ENCODE measurements around the gene PRICKLE4. TPM values are rescaled to one million over a fixed set of nuclear protein-coding genes. Genes with fewer than 3 reads are reported as not detected.

PRICKLE4 gene
- total RNA-seq, 2 experiments from 2014 or later: 0.40 TPM; not detected in 1

GRCh38 chr6:41779788-41780550 lies 613 bp upstream of the PRICKLE4 start, which contains the start of gene FRS3:
FRS3 (minus strand) TSS chr6:41779900; CDS start chr6:41776987, 2,913 bp downstream.
- peak; percentile 98 for DNase-seq
- no peaks in the 10 kb centered on the region for H3K9me3 Mint-ChIP-seq (ENCODE audit: insufficient read depth)
- ATAC-seq: peak; percentile 95
- H3K27me3 Mint-ChIP-seq (ENCODE audit: low read depth): peaks cover 18% of the 10 kb centered on the region
- peaks cover 15% of the 10 kb centered on the region for H3K4me1 Mint-ChIP-seq (ENCODE audit: low read depth)
- ChIA-PET CTCF (interaction anchor here (1.3 to 14.3 kb wide), 2 partner anchors 46 to 267 kb away, joined by 4 to 286 read pairs; partner anchors contain the start of gene TAF8), POLR2A (no interaction called here)
- peak within 1 kb of the TSS; percentile 76 for H3K27ac Mint-ChIP-seq
- peak within 1 kb of the TSS; percentile 87 for H3K4me3 Mint-ChIP-seq
- H3K36me3 Mint-ChIP-seq (ENCODE audit: low read depth): peaks cover 4% of the 10 kb centered on the region

GRCh38 chr6:41781366-41781730 lies 766 bp downstream of the PRICKLE4 start:
- Mint-ChIP-seq H3K27me3 (ENCODE audit: low read depth) (peaks cover 18% of the 10 kb centered on the region), H3K9me3 (ENCODE audit: insufficient read depth) (no peaks in the 10 kb centered on the region), H3K4me1 (ENCODE audit: low read depth) (peaks cover 20% of the 10 kb centered on the region), H3K27ac (peak overlapping the region; percentile 61), H3K4me3 (peak overlapping the region; percentile 59), H3K36me3 (ENCODE audit: low read depth) (peaks cover 4% of the 10 kb centered on the region)
- no peak for ATAC-seq
- no peak for DNase-seq
- ChIA-PET POLR2A (no interaction called here), CTCF (interaction anchor here (0.8 to 14.3 kb wide), 4 partner anchors 19 to 323 kb away, joined by 3 to 286 read pairs (median 4); partner anchors contain the start of gene TAF8)

GRCh38 chr6:41783106-41783780 lies 2.7 kb downstream of the PRICKLE4 start:
- H3K27me3 Mint-ChIP-seq (ENCODE audit: low read depth): peaks cover 18% of the 10 kb centered on the region
- H3K4me3 Mint-ChIP-seq: no peak overlapping the region
- CTCF ChIA-PET: interaction anchor here (0.9 to 14.3 kb wide), 3 partner anchors 263 to 764 kb away, joined by 3 to 286 read pairs (median 5); partner anchors contain the start of gene TAF8
- H3K9me3 Mint-ChIP-seq (ENCODE audit: insufficient read depth): no peaks in the 10 kb centered on the region
- ATAC-seq: no peak
- POLR2A ChIA-PET: no interaction called here
- H3K4me1 Mint-ChIP-seq (ENCODE audit: low read depth): peaks cover 20% of the 10 kb centered on the region
- H3K36me3 Mint-ChIP-seq (ENCODE audit: low read depth): peaks cover 4% of the 10 kb centered on the region
- H3K27ac Mint-ChIP-seq: no peak overlapping the region
- no peak for DNase-seq

- H3K36me3 Mint-ChIP-seq (ENCODE audit: low read depth): peaks cover 12% of the 10 kb centered on the region
- H3K9me3 Mint-ChIP-seq (ENCODE audit: insufficient read depth): no peaks in the 10 kb centered on the region
- peaks cover 18% of the 10 kb centered on the region for H3K27me3 Mint-ChIP-seq (ENCODE audit: low read depth)
- H3K27ac Mint-ChIP-seq: no peak overlapping the region
- peaks cover 26% of the 10 kb centered on the region for H3K4me1 Mint-ChIP-seq (ENCODE audit: low read depth)
- ATAC-seq (no peak), DNase-seq (no peak)
- H3K4me3 Mint-ChIP-seq: no peak overlapping the region
- ChIA-PET POLR2A (interaction anchor here (0.9 to 3.5 kb wide), 4 partner anchors 257 to 779 kb away, joined by 3 to 33 read pairs (median 3); partner anchors contain the start of genes TAF8 and UBR2), CTCF (interaction anchor here (0.6 to 14.3 kb wide), 9 partner anchors 18 to 763 kb away, joined by 3 to 286 read pairs (median 5); partner anchors contain the start of gene TAF8)
These were observed 4.1 kb downstream of the PRICKLE4 start for GRCh38 chr6:41784581-41785171.

GRCh38 chr6:41785254-41785653 lies 4.7 kb downstream of the PRICKLE4 start:
- no peak for ATAC-seq
- no peaks in the 10 kb centered on the region for H3K9me3 Mint-ChIP-seq (ENCODE audit: insufficient read depth)
- H3K27me3 Mint-ChIP-seq (ENCODE audit: low read depth): peaks cover 17% of the 10 kb centered on the region
- CTCF ChIA-PET: interaction anchor here (0.8 to 14.3 kb wide), 11 partner anchors 8 to 762 kb away, joined by 3 to 286 read pairs (median 22); partner anchors contain the start of genes BYSL, MED20, TAF8 and TFEB
- peaks cover 17% of the 10 kb centered on the region for H3K36me3 Mint-ChIP-seq (ENCODE audit: low read depth)
- POLR2A ChIA-PET: interaction anchor here (1.0 to 3.5 kb wide), 3 partner anchors 136 to 261 kb away, joined by 3 to 33 read pairs (median 3); partner anchors contain the start of genes BYSL and MED20
- DNase-seq: no peak
- H3K4me3 Mint-ChIP-seq: peak overlapping the region; percentile 93
- no peak overlapping the region for H3K27ac Mint-ChIP-seq
- H3K4me1 Mint-ChIP-seq (ENCODE audit: low read depth): peaks cover 27% of the 10 kb centered on the region

- ChIA-PET POLR2A (interaction anchor here (1.0 to 3.5 kb wide), 8 partner anchors 52 to 265 kb away, joined by 3 to 33 read pairs (median 13); partner anchors contain the start of genes BYSL, MED20, TAF8 and USP49), CTCF (interaction anchor here (0.8 to 14.3 kb wide), 22 partner anchors 8 to 762 kb away, joined by 3 to 286 read pairs (median 10); partner anchors contain the start of genes BYSL, CCND3, MED20 and TAF8)
- H3K27ac Mint-ChIP-seq: peak overlapping the region; percentile 98
- ATAC-seq (no peak), DNase-seq (no peak)
- peak overlapping the region; percentile 93 for H3K4me3 Mint-ChIP-seq
- peaks cover 16% of the 10 kb centered on the region for H3K27me3 Mint-ChIP-seq (ENCODE audit: low read depth)
- H3K4me1 Mint-ChIP-seq (ENCODE audit: low read depth): peaks cover 27% of the 10 kb centered on the region
- no peaks in the 10 kb centered on the region for H3K9me3 Mint-ChIP-seq (ENCODE audit: insufficient read depth)
- peaks cover 21% of the 10 kb centered on the region for H3K36me3 Mint-ChIP-seq (ENCODE audit: low read depth)
These were observed 5.3 kb downstream of the PRICKLE4 start for GRCh38 chr6:41785689-41786450.

GRCh38 chr6:41786451-41787218 lies 6.1 kb downstream of the PRICKLE4 start:
- H3K36me3 Mint-ChIP-seq (ENCODE audit: low read depth): peaks cover 25% of the 10 kb centered on the region
- peaks cover 9% of the 10 kb centered on the region for H3K27me3 Mint-ChIP-seq (ENCODE audit: low read depth)
- no peaks in the 10 kb centered on the region for H3K9me3 Mint-ChIP-seq (ENCODE audit: insufficient read depth)
- ATAC-seq (peak; percentile 74), DNase-seq (peak; percentile 90)
- H3K27ac Mint-ChIP-seq: peak overlapping the region; percentile 98
- peak overlapping the region; percentile 93 for H3K4me3 Mint-ChIP-seq
- peaks cover 22% of the 10 kb centered on the region for H3K4me1 Mint-ChIP-seq (ENCODE audit: low read depth)
- POLR2A ChIA-PET: interaction anchor here (0.7 to 3.5 kb wide), 13 partner anchors 9 to 264 kb away, joined by 3 to 33 read pairs (median 7); partner anchors contain the start of genes BYSL, MED20, TAF8 and USP49
- CTCF ChIA-PET: interaction anchor here (0.8 to 14.3 kb wide), 38 partner anchors 9 to 777 kb away, joined by 3 to 286 read pairs (median 6); partner anchors contain the start of genes BYSL, CCND3, MED20 and MRPS10

GRCh38 chr6:41787219-41787917 lies 6.8 kb downstream of the PRICKLE4 start, which contains the start of gene TOMM6:
TOMM6 (plus strand) TSS chr6:41787694; CDS start chr6:41787698, 4 bp downstream.
- peak within 1 kb of the TSS; percentile 93 for H3K4me3 Mint-ChIP-seq
- peak within 1 kb of the TSS; percentile 98 for H3K27ac Mint-ChIP-seq
- peaks cover 8% of the 10 kb centered on the region for H3K27me3 Mint-ChIP-seq (ENCODE audit: low read depth)
- CTCF ChIA-PET: interaction anchor here (0.6 to 14.3 kb wide), 48 partner anchors 9 to 777 kb away, joined by 3 to 286 read pairs (median 4); partner anchors contain the start of genes BYSL, CCND3, MED20 and MRPS10
- POLR2A ChIA-PET: interaction anchor here (0.7 to 3.5 kb wide), 14 partner anchors 9 to 263 kb away, joined by 3 to 33 read pairs (median 6); partner anchors contain the start of genes BYSL, MED20, TAF8 and USP49
- H3K4me1 Mint-ChIP-seq (ENCODE audit: low read depth): peaks cover 22% of the 10 kb centered on the region
- ATAC-seq (peak; percentile 86), DNase-seq (peak; percentile 97)
- H3K9me3 Mint-ChIP-seq (ENCODE audit: insufficient read depth): no peaks in the 10 kb centered on the region
- peaks cover 32% of the 10 kb centered on the region for H3K36me3 Mint-ChIP-seq (ENCODE audit: low read depth)

GRCh38 chr6:41789390-41789724 lies 8.8 kb downstream of the PRICKLE4 start:
- Mint-ChIP-seq H3K9me3 (ENCODE audit: insufficient read depth) (no peaks in the 10 kb centered on the region), H3K27ac (no peak overlapping the region), H3K4me1 (ENCODE audit: low read depth) (peaks cover 22% of the 10 kb centered on the region), H3K4me3 (peak overlapping the region; percentile 93), H3K36me3 (ENCODE audit: low read depth) (peaks cover 34% of the 10 kb centered on the region), H3K27me3 (ENCODE audit: low read depth) (no peaks in the 10 kb centered on the region)
- ChIA-PET POLR2A (no interaction called here), CTCF (interaction anchor here (14.3 kb wide), 1 partner anchor 257 kb away, joined by 286 read pairs; the partner anchor contains the start of gene TAF8)
- DNase-seq: no peak
- ATAC-seq: no peak
